ENCODE results near the gene ACAD8.

DNA sequence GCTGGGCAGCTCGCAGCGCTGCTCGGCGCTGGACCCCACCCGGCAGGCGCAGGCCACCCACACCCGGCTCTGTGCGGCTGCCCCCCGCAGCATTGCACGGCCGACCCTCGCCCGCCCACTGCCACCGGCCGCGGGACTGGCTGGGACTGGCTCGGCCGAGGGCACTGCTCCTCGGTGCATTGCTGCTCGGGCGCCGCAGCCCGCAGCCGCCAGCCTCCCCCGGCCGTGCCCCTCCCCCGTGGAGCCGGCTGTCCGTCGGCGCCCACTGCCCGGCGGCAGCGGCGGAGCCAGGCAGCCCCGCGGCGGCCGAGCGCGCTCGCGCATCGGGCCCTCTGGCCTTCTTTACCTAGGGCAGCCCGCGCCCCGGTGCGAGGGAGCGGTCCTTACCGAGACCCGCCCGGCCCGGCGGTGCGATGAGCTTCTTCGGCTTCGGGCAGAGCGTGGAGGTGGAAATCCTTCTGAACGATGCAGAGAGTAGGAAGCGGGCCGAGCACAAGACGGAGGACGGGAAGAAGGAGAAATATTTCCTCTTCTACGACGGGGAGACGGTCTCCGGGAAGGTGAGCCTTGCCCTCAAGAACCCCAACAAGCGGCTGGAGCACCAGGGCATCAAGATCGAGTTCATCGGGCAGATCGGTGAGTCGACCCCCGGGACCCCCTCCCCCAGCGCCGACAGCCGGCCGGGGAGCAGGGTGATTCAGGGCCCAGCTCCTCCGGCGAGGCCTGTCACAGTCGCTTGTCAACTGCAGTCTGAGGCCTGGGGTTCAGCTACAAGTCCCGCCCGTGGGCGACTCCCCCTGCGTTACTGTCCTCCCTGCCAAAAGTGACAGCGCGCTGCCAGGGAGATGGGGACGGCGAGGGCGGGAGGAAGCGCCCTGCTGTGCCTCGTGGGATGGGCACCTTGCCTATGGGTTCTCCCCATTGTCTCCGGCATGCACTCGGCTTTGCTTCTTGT lies 28.4 kb upstream of the ACAD8 start:
- TF ChIP-seq, protein P1, sequence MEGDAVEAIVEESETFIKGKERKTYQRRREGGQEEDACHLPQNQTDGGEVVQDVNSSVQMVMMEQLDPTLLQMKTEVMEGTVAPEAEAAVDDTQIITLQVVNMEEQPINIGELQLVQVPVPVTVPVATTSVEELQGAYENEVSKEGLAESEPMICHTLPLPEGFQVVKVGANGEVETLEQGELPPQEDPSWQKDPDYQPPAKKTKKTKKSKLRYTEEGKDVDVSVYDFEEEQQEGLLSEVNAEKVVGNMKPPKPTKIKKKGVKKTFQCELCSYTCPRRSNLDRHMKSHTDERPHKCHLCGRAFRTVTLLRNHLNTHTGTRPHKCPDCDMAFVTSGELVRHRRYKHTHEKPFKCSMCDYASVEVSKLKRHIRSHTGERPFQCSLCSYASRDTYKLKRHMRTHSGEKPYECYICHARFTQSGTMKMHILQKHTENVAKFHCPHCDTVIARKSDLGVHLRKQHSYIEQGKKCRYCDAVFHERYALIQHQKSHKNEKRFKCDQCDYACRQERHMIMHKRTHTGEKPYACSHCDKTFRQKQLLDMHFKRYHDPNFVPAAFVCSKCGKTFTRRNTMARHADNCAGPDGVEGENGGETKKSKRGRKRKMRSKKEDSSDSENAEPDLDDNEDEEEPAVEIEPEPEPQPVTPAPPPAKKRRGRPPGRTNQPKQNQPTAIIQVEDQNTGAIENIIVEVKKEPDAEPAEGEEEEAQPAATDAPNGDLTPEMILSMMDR (IDR thresholded peaks at IDR 0.05) = no peak
- peak; percentile 71 for TF ChIP-seq POLR2A (IDR thresholded peaks at IDR 0.05)

Measured in right lobe of liver (tissue), 4 donors.